GM12878 (cell line): ENCODE data around the gene FAM118B. TPM values are rescaled to one million over a fixed set of nuclear protein-coding genes. Genes with fewer than 3 reads are reported as not detected.

Source experiments
- BACH1 ChIP-seq: fragments of 450-650 bp; IDR thresholded peaks from 2 replicates; pipeline ENCODE4 v1.6.1; 2017; ENCODE audit warnings: mild to moderate bottlenecking, borderline replicate concordance
- CHD4 ChIP-seq: fragments of 200-600 bp; sonication (generic); IDR thresholded peaks from 2 replicates; pipeline ENCODE4 v1.6.1; 2016; ENCODE audit warnings: mild to moderate bottlenecking
- EP300 ChIP-seq, 2 experiments: fragments of 150-350 bp in 1 of 2; IDR thresholded peaks; 2 replicates each; pipeline ENCODE4 v1.6.1; 2011 to 2012; ENCODE audit warnings: low read depth in 2 of 2, low read length in 2 of 2, borderline replicate concordance in 1 of 2, improper control_type of control experiment in 1 of 2, inconsistent platforms in 1 of 2; ENCODE audit not compliant: control insufficient read depth in 1 of 2
- HCFC1 ChIP-seq: fragments of 150-350 bp; IDR thresholded peaks from 2 replicates; pipeline ENCODE4 v1.6.1; 2014; ENCODE audit warnings: low read length
- HSF1 ChIP-seq: fragments of 150-350 bp; IDR thresholded peaks from 2 replicates; pipeline ENCODE4 v1.6.1; 2014; ENCODE audit warnings: mild to moderate bottlenecking, low read depth, low read length
- JUNB ChIP-seq: IDR thresholded peaks from 2 replicates; pipeline ENCODE4 v1.6.1; 2016; ENCODE audit warnings: antibody characterized with exemption, mild to moderate bottlenecking
- MLLT1 ChIP-seq: fragments of 450-650 bp; IDR thresholded peaks from 2 replicates; pipeline ENCODE4 v1.6.1; 2016; ENCODE audit warnings: mild to moderate bottlenecking
- PBX3 ChIP-seq: IDR thresholded peaks from 2 replicates; pipeline ENCODE4 v1.6.1; 2011; ENCODE audit warnings: mild to moderate bottlenecking, low read depth, low read length, moderate library complexity; ENCODE audit not compliant: insufficient replicate concordance
- PML ChIP-seq: IDR thresholded peaks from 2 replicates; pipeline ENCODE4 v1.6.1; 2012; ENCODE audit warnings: low read length, inconsistent platforms
- POU2F2 ChIP-seq: IDR thresholded peaks from 3 replicates; pipeline ENCODE4 v1.6.1; 2011; ENCODE audit warnings: low read depth, mild to moderate bottlenecking, low read length, borderline replicate concordance
- RFX5 ChIP-seq: IDR thresholded peaks from 2 replicates; pipeline ENCODE4 v1.6.1; 2011; ENCODE audit warnings: low read depth, low read length, improper control_type of control experiment
- SREBF1 ChIP-seq: IDR thresholded peaks from 2 replicates; pipeline ENCODE4 v1.6.1; 2012; ENCODE audit warnings: mild to moderate bottlenecking, low read length
- SREBF2 ChIP-seq: IDR thresholded peaks from 2 replicates; pipeline ENCODE4 v1.6.1; 2012; ENCODE audit warnings: mild to moderate bottlenecking, low read length
- TARDBP ChIP-seq: IDR thresholded peaks from 2 replicates; pipeline ENCODE4 v1.6.1; 2016; ENCODE audit warnings: borderline replicate concordance
- USF1 ChIP-seq: IDR thresholded peaks from 2 replicates; pipeline ENCODE4 v1.6.1; 2011; ENCODE audit warnings: borderline replicate concordance, low read depth, mild to moderate bottlenecking, moderate library complexity, mixed read lengths, low read length; ENCODE audit not compliant: insufficient read depth; ENCODE audit errors: extremely low read length
- ZBTB4 ChIP-seq: fragments of 450-650 bp; formaldehyde crosslinking; IDR thresholded peaks from 2 replicates; pipeline ENCODE4 v1.4.0; 2022; ENCODE audit warnings: mild to moderate bottlenecking, moderate library complexity
- ZSCAN29 ChIP-seq: fragments of 450-650 bp; IDR thresholded peaks from 2 replicates; pipeline ENCODE4 v1.6.1; 2017; ENCODE audit warnings: mild to moderate bottlenecking, moderate library complexity
- polyA plus RNA-seq, 11 experiments: library from polyadenylated mRNA; depleted of rRNA in 4 of 11; unstranded in 6 of 11; stranded (reverse) in 5 of 11; fragments of >200 nt; fragmentation: Nextera tagmentation in 4 of 11; fragmentation: Illumina TruSeq in 1 of 11; extraction: Ambion mirVana in 4 of 11; extraction: Trizol in 1 of 11; gene quantifications; 1 replicate in 1 of 11; 2 replicates in 10 of 11; pipeline versions ENCODE4 v1.2.1 to v1.2.3, GENCODE V29; 2011 to 2016; ENCODE audit warnings: inconsistent platforms in 2 of 11, missing spikeins in 2 of 11, low read depth in 1 of 11
- total RNA-seq, 4 experiments: library from RNA; depleted of rRNA in 3 of 4; stranded (reverse); fragments of >200 nt in 3 of 4; fragmentation: Illumina TruSeq in 1 of 4; extraction: Trizol in 1 of 4; gene quantifications; 2 replicates each; pipeline versions ENCODE4 v1.2.1 to v1.2.3, GENCODE V29; 2013 to 2021

Gene FAM118B
- total and polyA plus RNA-seq, 10 of the 15 experiments (the other 5 are each of a cell fraction or from before 2014, with no cell fraction given): 12.8 to 29.7 (median 16.5) TPM

GRCh38 chr11:126268708-126269579 is 57.4 kb downstream of the FAM118B start, which contains the start of the genes FOXRED1 and SRPRA (continued):
- peak; percentile 35; the same call in 2 of the 3 replicates for TF ChIP-seq POU2F2
- TF ChIP-seq EP300 (IDR thresholded peaks at IDR 0.05; ENCODE audit: borderline replicate concordance in 1 of 2, control insufficient read depth in 1 of 2, low read depth in 2 of 2, low read length in 2 of 2): peak in 1 of 2 experiments; percentile 22; a peak in 1 of 4 replicates
- TF ChIP-seq USF1: peak; percentile 87
- peak; percentile 76 for TF ChIP-seq HCFC1
- TF ChIP-seq TARDBP: peak; percentile 57; the same call in 1 of the 2 replicates
- TF ChIP-seq HSF1: no peak
- peak; percentile 6 for TF ChIP-seq PBX3
- peak; percentile 35; the same call in 1 of the 2 replicates for TF ChIP-seq SREBF2
- TF ChIP-seq JUNB: no peak
- no peak for TF ChIP-seq ZBTB4 (CRISPR knock-in tag)
- TF ChIP-seq CHD4: no peak
- 0 out of 2 replicates have a peak, but pooled peaks have one; percentile 22 for TF ChIP-seq SREBF1
- TF ChIP-seq BACH1: peak; percentile 26; the same call in 1 of the 2 replicates
- peak; percentile 76 for TF ChIP-seq RFX5
- no peak for TF ChIP-seq PML
- 0 out of 2 replicates have a peak, but pooled peaks have one; percentile 22 for TF ChIP-seq MLLT1
- TF ChIP-seq ZSCAN29: no peak
